Stimulated activated CD4-positive, alpha-beta T cell treated with anti-CD3 and anti-CD28 coated beads, Interleukin-4, amount 100 ng/mL, for 1 hour (primary cell): Measurements from ENCODE around the gene LPP.

Experiments used
- DNase-seq: peaks from one replicate; pipeline ENCODE4 v3.0.0-alpha.2; 2020

Gene LPP

GRCh38 chr3:188573956-188574355 is 420.0 kb downstream of the LPP start:
- no peak for DNase-seq

- DNase-seq, result no peak
These were observed 420.9 kb downstream of the LPP start for GRCh38 chr3:188574885-188575284.

GRCh38 chr3:188575501-188575900 is 421.5 kb downstream of the LPP start:
- no peak for DNase-seq

GRCh38 chr3:188577539-188577938 is 423.6 kb downstream of the LPP start:
- no peak for DNase-seq

- no peak for DNase-seq
These were observed 424.8 kb downstream of the LPP start for GRCh38 chr3:188578576-188579363.

- DNase-seq, result no peak
These were observed 426.3 kb downstream of the LPP start for GRCh38 chr3:188580223-188580622.

GRCh38 chr3:188580659-188581058 is 426.7 kb downstream of the LPP start:
- DNase-seq, result no peak

- DNase-seq, result no peak
These were observed 427.4 kb downstream of the LPP start for GRCh38 chr3:188581365-188581764.

- no peak for DNase-seq
These were observed 427.8 kb downstream of the LPP start for GRCh38 chr3:188581792-188582191.

GRCh38 chr3:188583341-188584161 is 429.6 kb downstream of the LPP start:
- peak; percentile 16 for DNase-seq

GRCh38 chr3:188584162-188584529 is 430.2 kb downstream of the LPP start:
- peak; percentile 2 for DNase-seq

- DNase-seq, result no peak
These were observed 431.2 kb downstream of the LPP start for GRCh38 chr3:188584958-188585689.

- DNase-seq, result no peak
These were observed 435.1 kb downstream of the LPP start for GRCh38 chr3:188589071-188589470.

- no peak for DNase-seq
These were observed 435.8 kb downstream of the LPP start for GRCh38 chr3:188589771-188590170.

GRCh38 chr3:188590557-188590956 is 436.6 kb downstream of the LPP start:
- DNase-seq, result no peak

GRCh38 chr3:188594139-188594538 is 440.2 kb downstream of the LPP start:
- DNase-seq, result no peak

GRCh38 chr3:188595890-188596376 is 442.0 kb downstream of the LPP start:
- no peak for DNase-seq

GRCh38 chr3:188598894-188599293 is 444.9 kb downstream of the LPP start:
- no peak for DNase-seq

GRCh38 chr3:188602111-188602510 is 448.2 kb downstream of the LPP start:
- no peak for DNase-seq

- no peak for DNase-seq
These were observed 448.7 kb downstream of the LPP start for GRCh38 chr3:188602620-188603019.

- DNase-seq, result no peak
These were observed 450.7 kb downstream of the LPP start for GRCh38 chr3:188604651-188605050.

GRCh38 chr3:188605231-188605630 is 451.3 kb downstream of the LPP start:
- no peak for DNase-seq

- DNase-seq, result no peak
These were observed 451.9 kb downstream of the LPP start for GRCh38 chr3:188605905-188606304.
